ENCODE data around the gene ST3GAL5.

DNA sequence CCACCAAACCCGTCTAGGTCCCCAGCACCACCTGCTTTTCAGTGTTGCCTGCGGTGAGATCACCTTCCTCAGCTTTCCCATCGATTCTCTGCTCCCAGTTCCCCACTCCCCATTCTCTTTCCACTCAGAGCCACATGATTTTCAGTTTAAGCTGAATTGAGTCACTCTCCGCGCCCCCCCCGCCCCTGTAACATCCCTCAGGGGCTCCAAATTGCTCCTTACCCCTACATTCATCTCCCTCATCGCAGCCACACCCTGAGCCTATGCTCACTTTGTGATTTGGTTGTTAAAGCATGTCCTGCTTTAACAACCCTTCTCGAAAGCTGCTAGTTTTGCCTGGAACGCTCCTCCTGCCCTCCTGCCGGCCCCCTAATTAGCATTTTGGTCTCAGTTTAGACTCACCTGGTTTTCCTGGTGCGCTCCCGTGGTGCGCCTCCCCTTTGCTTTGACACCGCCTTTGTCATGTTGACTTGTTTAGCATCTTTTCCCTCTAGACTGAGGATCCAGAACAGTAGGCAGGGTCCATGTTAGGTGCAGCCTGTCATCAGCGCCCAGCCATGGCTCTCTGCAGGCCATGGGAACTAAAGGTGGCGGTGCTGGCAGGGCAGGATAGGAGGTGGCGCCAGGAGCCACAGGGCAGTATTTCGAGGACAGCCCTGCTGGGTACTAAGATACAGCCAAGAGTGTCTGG lies 60.8 kb downstream of the ST3GAL5 start:
- TF ChIP-seq, protein P1, sequence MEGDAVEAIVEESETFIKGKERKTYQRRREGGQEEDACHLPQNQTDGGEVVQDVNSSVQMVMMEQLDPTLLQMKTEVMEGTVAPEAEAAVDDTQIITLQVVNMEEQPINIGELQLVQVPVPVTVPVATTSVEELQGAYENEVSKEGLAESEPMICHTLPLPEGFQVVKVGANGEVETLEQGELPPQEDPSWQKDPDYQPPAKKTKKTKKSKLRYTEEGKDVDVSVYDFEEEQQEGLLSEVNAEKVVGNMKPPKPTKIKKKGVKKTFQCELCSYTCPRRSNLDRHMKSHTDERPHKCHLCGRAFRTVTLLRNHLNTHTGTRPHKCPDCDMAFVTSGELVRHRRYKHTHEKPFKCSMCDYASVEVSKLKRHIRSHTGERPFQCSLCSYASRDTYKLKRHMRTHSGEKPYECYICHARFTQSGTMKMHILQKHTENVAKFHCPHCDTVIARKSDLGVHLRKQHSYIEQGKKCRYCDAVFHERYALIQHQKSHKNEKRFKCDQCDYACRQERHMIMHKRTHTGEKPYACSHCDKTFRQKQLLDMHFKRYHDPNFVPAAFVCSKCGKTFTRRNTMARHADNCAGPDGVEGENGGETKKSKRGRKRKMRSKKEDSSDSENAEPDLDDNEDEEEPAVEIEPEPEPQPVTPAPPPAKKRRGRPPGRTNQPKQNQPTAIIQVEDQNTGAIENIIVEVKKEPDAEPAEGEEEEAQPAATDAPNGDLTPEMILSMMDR (conservative IDR thresholded peaks at IDR 0.05; ENCODE audit: low read depth in 2 of 2), result no peak
- no peak for TF ChIP-seq EZH2 (IDR thresholded peaks at IDR 0.05; ENCODE audit: low read depth, unreplicated experiment)
- no peak for TF ChIP-seq POLR2AphosphoS5 (IDR thresholded peaks at IDR 0.05; ENCODE audit: low read depth)
- TF ChIP-seq EZH2phosphoT487 (IDR thresholded peaks at IDR 0.05; ENCODE audit: unreplicated experiment), result no peak
- TF ChIP-seq CREB1 (CRISPR knock-in tag; IDR thresholded peaks at IDR 0.05; ENCODE audit: low read depth), result no peak
- TF ChIP-seq, protein P2, sequence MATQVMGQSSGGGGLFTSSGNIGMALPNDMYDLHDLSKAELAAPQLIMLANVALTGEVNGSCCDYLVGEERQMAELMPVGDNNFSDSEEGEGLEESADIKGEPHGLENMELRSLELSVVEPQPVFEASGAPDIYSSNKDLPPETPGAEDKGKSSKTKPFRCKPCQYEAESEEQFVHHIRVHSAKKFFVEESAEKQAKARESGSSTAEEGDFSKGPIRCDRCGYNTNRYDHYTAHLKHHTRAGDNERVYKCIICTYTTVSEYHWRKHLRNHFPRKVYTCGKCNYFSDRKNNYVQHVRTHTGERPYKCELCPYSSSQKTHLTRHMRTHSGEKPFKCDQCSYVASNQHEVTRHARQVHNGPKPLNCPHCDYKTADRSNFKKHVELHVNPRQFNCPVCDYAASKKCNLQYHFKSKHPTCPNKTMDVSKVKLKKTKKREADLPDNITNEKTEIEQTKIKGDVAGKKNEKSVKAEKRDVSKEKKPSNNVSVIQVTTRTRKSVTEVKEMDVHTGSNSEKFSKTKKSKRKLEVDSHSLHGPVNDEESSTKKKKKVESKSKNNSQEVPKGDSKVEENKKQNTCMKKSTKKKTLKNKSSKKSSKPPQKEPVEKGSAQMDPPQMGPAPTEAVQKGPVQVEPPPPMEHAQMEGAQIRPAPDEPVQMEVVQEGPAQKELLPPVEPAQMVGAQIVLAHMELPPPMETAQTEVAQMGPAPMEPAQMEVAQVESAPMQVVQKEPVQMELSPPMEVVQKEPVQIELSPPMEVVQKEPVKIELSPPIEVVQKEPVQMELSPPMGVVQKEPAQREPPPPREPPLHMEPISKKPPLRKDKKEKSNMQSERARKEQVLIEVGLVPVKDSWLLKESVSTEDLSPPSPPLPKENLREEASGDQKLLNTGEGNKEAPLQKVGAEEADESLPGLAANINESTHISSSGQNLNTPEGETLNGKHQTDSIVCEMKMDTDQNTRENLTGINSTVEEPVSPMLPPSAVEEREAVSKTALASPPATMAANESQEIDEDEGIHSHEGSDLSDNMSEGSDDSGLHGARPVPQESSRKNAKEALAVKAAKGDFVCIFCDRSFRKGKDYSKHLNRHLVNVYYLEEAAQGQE (IDR thresholded peaks at IDR 0.05; ENCODE audit: unreplicated experiment), result no peak

All from GM23338 (cell line).